H1 (cell line): ENCODE results near the gene MXI1.

Experiments used
- ATF2 ChIP-seq: IDR thresholded peaks from 2 replicates; pipeline ENCODE4 v1.6.1; 2012; ENCODE audit warnings: low read length, inconsistent platforms
- CBX8 ChIP-seq: fragments of 300-800, 300-1000 bp; sonication (generic); IDR thresholded peaks from 2 replicates; pipeline ENCODE4 v1.7.1; 2016; ENCODE audit warnings: low read depth, low read length, borderline replicate concordance
- EP300 ChIP-seq, 2 experiments: IDR thresholded peaks; 1 replicate in 1 of 2; 2 replicates in 1 of 2; pipeline ENCODE4 v1.6.1; 2011 to 2012; ENCODE audit warnings: low read depth in 2 of 2, low read length in 2 of 2, mild to moderate bottlenecking in 2 of 2, borderline replicate concordance in 1 of 2, inconsistent platforms in 1 of 2, moderate library complexity in 1 of 2
- POLR2A ChIP-seq, 2 experiments: IDR thresholded peaks; 1 replicate in 1 of 2; 2 replicates in 1 of 2; pipeline ENCODE4 v1.6.1; 2011; ENCODE audit warnings: low read depth in 2 of 2, low read length in 2 of 2, mild to moderate bottlenecking in 2 of 2; ENCODE audit errors: control extremely low read depth in 1 of 2
- RAD21 ChIP-seq, 2 experiments: IDR thresholded peaks in 1 of 2; conservative IDR thresholded peaks in 1 of 2; 2 replicates each; pipeline ENCODE4 v1.6.1; 2011; ENCODE audit warnings: low read depth in 2 of 2, low read length in 2 of 2, improper control_type of control experiment in 1 of 2, inconsistent platforms in 1 of 2, mild to moderate bottlenecking in 1 of 2, moderate library complexity in 1 of 2
- RNF2 ChIP-seq: fragments of 200-900, 300-1000 bp; sonication (generic); IDR thresholded peaks from 2 replicates; pipeline ENCODE4 v1.7.1; 2016; ENCODE audit warnings: borderline replicate concordance, low read depth, mild to moderate bottlenecking, antibody characterized with exemption, low read length; ENCODE audit not compliant: poor library complexity, severe bottlenecking; ENCODE audit errors: missing control alignments
- SIRT6 ChIP-seq: IDR thresholded peaks from one replicate; pipeline ENCODE4 v1.7.1; 2012; ENCODE audit warnings: low read length, inconsistent platforms
- SRF ChIP-seq: IDR thresholded peaks from 2 replicates; pipeline ENCODE4 v1.6.1; 2011; ENCODE audit warnings: mild to moderate bottlenecking, low read depth, low read length, moderate library complexity
- SUZ12 ChIP-seq: fragments of 200-600 bp; sonication (generic); IDR thresholded peaks from 2 replicates; pipeline ENCODE4 v1.6.1; 2012; ENCODE audit warnings: mild to moderate bottlenecking, inconsistent platforms, low read length, moderate library complexity, mixed read lengths
- TF ChIP-seq, protein P1 (sequence below), 3 experiments: IDR thresholded peaks; 1 replicate in 2 of 3; 2 replicates in 1 of 3; pipeline versions ENCODE4 v1.5.1 to v1.6.1; 2011; ENCODE audit warnings: low read length in 3 of 3, mild to moderate bottlenecking in 3 of 3, inconsistent platforms in 2 of 3, low read depth in 1 of 3, moderate library complexity in 1 of 3; ENCODE audit not compliant: insufficient read depth in 1 of 3; ENCODE audit errors: control extremely low read depth in 1 of 3
- TF ChIP-seq, protein P2 (sequence below): IDR thresholded peaks from 2 replicates; pipeline ENCODE4 v1.6.1; 2011; ENCODE audit warnings: low read length, improper control_type of control experiment
- TF ChIP-seq, protein P3 (sequence below): IDR thresholded peaks from 2 replicates; pipeline ENCODE4 v1.6.1; 2011; ENCODE audit warnings: low read depth, mild to moderate bottlenecking, low read length; ENCODE audit not compliant: insufficient read depth

DNA sequence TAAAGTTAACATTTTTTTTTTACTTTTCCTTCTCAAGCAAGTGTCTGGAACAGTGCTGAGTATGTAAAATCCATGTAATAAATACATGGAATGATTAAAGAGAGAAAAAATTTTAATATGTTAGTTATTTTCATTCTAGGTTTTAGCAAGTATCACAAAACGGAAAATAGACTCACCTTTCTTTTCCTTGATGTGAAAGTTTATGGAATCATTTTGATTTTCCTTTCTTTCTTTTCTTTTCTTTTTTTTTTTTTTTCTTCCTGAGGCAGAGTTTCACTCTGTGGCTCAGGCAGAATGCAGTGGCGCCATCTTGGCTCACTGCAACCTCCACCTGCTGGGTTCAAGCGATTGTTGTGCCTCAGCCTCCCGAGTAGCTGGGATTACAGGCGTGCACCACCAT is 69.2 kb downstream of the MXI1 start:
- TF ChIP-seq, protein P1, sequence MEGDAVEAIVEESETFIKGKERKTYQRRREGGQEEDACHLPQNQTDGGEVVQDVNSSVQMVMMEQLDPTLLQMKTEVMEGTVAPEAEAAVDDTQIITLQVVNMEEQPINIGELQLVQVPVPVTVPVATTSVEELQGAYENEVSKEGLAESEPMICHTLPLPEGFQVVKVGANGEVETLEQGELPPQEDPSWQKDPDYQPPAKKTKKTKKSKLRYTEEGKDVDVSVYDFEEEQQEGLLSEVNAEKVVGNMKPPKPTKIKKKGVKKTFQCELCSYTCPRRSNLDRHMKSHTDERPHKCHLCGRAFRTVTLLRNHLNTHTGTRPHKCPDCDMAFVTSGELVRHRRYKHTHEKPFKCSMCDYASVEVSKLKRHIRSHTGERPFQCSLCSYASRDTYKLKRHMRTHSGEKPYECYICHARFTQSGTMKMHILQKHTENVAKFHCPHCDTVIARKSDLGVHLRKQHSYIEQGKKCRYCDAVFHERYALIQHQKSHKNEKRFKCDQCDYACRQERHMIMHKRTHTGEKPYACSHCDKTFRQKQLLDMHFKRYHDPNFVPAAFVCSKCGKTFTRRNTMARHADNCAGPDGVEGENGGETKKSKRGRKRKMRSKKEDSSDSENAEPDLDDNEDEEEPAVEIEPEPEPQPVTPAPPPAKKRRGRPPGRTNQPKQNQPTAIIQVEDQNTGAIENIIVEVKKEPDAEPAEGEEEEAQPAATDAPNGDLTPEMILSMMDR (IDR thresholded peaks at IDR 0.05; ENCODE audit: control extremely low read depth in 1 of 3, insufficient read depth in 1 of 3, low read depth in 1 of 3, low read length in 3 of 3), result no peak
- no peak for TF ChIP-seq SIRT6
- TF ChIP-seq SRF, result no peak
- TF ChIP-seq SUZ12, result no peak
- no peak for TF ChIP-seq EP300 (IDR thresholded peaks at IDR 0.05; ENCODE audit: borderline replicate concordance in 1 of 2, low read depth in 2 of 2, low read length in 2 of 2)
- TF ChIP-seq, protein P2, sequence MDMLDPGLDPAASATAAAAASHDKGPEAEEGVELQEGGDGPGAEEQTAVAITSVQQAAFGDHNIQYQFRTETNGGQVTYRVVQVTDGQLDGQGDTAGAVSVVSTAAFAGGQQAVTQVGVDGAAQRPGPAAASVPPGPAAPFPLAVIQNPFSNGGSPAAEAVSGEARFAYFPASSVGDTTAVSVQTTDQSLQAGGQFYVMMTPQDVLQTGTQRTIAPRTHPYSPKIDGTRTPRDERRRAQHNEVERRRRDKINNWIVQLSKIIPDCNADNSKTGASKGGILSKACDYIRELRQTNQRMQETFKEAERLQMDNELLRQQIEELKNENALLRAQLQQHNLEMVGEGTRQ, result no peak
- no peak for TF ChIP-seq CBX8
- no peak for TF ChIP-seq ATF2
- no peak for TF ChIP-seq POLR2A (IDR thresholded peaks at IDR 0.05; ENCODE audit: control extremely low read depth in 1 of 2, low read depth in 2 of 2, low read length in 2 of 2)
- no peak for TF ChIP-seq RAD21 (IDR thresholded peaks at IDR 0.05 in 1 of 2, conservative IDR thresholded peaks at IDR 0.05 in 1 of 2; ENCODE audit: low read depth in 2 of 2, low read length in 2 of 2)
- TF ChIP-seq, protein P3, sequence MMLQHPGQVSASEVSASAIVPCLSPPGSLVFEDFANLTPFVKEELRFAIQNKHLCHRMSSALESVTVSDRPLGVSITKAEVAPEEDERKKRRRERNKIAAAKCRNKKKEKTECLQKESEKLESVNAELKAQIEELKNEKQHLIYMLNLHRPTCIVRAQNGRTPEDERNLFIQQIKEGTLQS, result no peak
- no peak for TF ChIP-seq RNF2
